CD14-positive monocyte (primary cell): ENCODE results near the gene SETX. TPM values are rescaled to one million over a fixed set of nuclear protein-coding genes. Genes with fewer than 3 reads are reported as not detected.
A peak's percentile ranks its signal among the peaks of the same experiment; 100 is the strongest.

Experiments used
- DNase-seq, 3 donors: peaks; one replicate each; pipeline ENCODE4 v3.0.0-alpha.2; 2011 to 2022
- H2AFZ ChIP-seq: 2 replicates; pipeline ENCODE4 v1.6.0; 2012; ENCODE audit warnings: mild to moderate bottlenecking, low read depth, low read length, inconsistent platforms; ENCODE audit not compliant: insufficient read depth, poor library complexity, severe bottlenecking
- H3K27ac ChIP-seq, 2 donors: 1 replicate in 1 of 2; 2 replicates in 1 of 2; pipeline ENCODE4 v1.5.1; 2012 to 2013; ENCODE audit warnings: low read length in 2 of 2, control low read depth in 1 of 2, inconsistent platforms in 1 of 2, low read depth in 1 of 2, mild to moderate bottlenecking in 1 of 2
- H3K27me3 ChIP-seq, 2 donors: one replicate each; pipeline versions ENCODE4 v1.6.0 to v1.6.1; 2011 to 2013; ENCODE audit warnings: low read length in 2 of 2; ENCODE audit not compliant: control insufficient read depth in 2 of 2, insufficient read depth in 2 of 2
- H3K36me3 ChIP-seq, 2 donors: replicated peaks in 1 of 2; 1 replicate in 1 of 2; 2 replicates in 1 of 2; pipeline versions ENCODE4 v1.5.1 to v1.6.1; 2012 to 2013; ENCODE audit warnings: low read length in 2 of 2, control low read depth in 1 of 2, inconsistent platforms in 1 of 2, mild to moderate bottlenecking in 1 of 2; ENCODE audit not compliant: insufficient read depth in 2 of 2, control insufficient read depth in 1 of 2
- H3K4me1 ChIP-seq, 2 donors: 1 replicate in 1 of 2; 2 replicates in 1 of 2; pipeline versions ENCODE4 v1.5.1 to v1.6.1; 2012 to 2013; ENCODE audit warnings: low read length in 2 of 2, control low read depth in 1 of 2, inconsistent platforms in 1 of 2, mild to moderate bottlenecking in 1 of 2, moderate library complexity in 1 of 2; ENCODE audit not compliant: insufficient read depth in 2 of 2, control insufficient read depth in 1 of 2
- H3K4me2 ChIP-seq: replicated peaks from 2 replicates; pipeline ENCODE3; 2012; ENCODE audit warnings: low read length, moderate library complexity, mild to moderate bottlenecking; ENCODE audit not compliant: poor library complexity, severe bottlenecking; ENCODE audit errors: extremely low read depth
- H3K4me3 ChIP-seq, 3 experiments: fragments of 200-600 bp in 1 of 3; sonication (generic) in 1 of 3; replicated peaks in 1 of 3; 1 replicate in 2 of 3; 2 replicates in 1 of 3; pipeline ENCODE4 v1.5.1; 2011 to 2013; ENCODE audit warnings: low read length in 3 of 3, mild to moderate bottlenecking in 3 of 3, control low read depth in 2 of 3, low read depth in 2 of 3, inconsistent platforms in 1 of 3, moderate library complexity in 1 of 3
- H3K79me2 ChIP-seq: 2 replicates; pipeline ENCODE4 v1.6.0; 2012; ENCODE audit warnings: mild to moderate bottlenecking, control low read depth, inconsistent platforms, low read length, moderate library complexity; ENCODE audit not compliant: insufficient read depth
- H3K9ac ChIP-seq: 2 replicates; pipeline ENCODE4 v1.6.0; 2017; ENCODE audit warnings: low read length, mild to moderate bottlenecking; ENCODE audit not compliant: insufficient read depth, poor library complexity, severe bottlenecking
- H3K9me3 ChIP-seq, 2 donors: replicated peaks in 1 of 2; 1 replicate in 1 of 2; 2 replicates in 1 of 2; pipeline versions ENCODE4 v1.5.1 to v1.6.1; 2012 to 2013; ENCODE audit warnings: low read length in 2 of 2, control low read depth in 1 of 2; ENCODE audit not compliant: control insufficient read depth in 1 of 2, insufficient read depth in 1 of 2
- H4K20me1 ChIP-seq: 2 replicates; pipeline ENCODE4 v1.6.0; 2012; ENCODE audit warnings: mild to moderate bottlenecking, low read length, control low read depth, moderate library complexity; ENCODE audit not compliant: insufficient read depth
- H3K27ac Mint-ChIP-seq, 7 donors: one replicate each; pipeline ENCODE4 v1.8.0; 2020; ENCODE audit warnings: mild to moderate bottlenecking in 7 of 7, mixed read lengths in 7 of 7, moderate library complexity in 6 of 7, inconsistent platforms in 2 of 7
- H3K27me3 Mint-ChIP-seq, 3 donors: one replicate each; pipeline ENCODE4 v1.8.0; 2021 to 2022; ENCODE audit warnings: low read depth in 3 of 3, mild to moderate bottlenecking in 3 of 3, mixed read lengths in 3 of 3, moderate library complexity in 3 of 3, inconsistent platforms in 1 of 3
- H3K36me3 Mint-ChIP-seq, 2 donors: one replicate each; pipeline ENCODE4 v1.8.0; 2020; ENCODE audit warnings: mixed read lengths in 2 of 2, inconsistent platforms in 1 of 2, mild to moderate bottlenecking in 1 of 2
- H3K4me1 Mint-ChIP-seq: one replicate; pipeline ENCODE4 v1.8.0; 2020; ENCODE audit warnings: mild to moderate bottlenecking, mixed read lengths
- H3K4me3 Mint-ChIP-seq, 2 donors: one replicate each; pipeline ENCODE4 v1.8.0; 2020; ENCODE audit warnings: mild to moderate bottlenecking in 2 of 2, mixed read lengths in 2 of 2, moderate library complexity in 1 of 2
- H3K9me3 Mint-ChIP-seq, 7 donors: one replicate each; pipeline ENCODE4 v1.8.0; 2020 to 2022; ENCODE audit warnings: mixed read lengths in 7 of 7, mild to moderate bottlenecking in 6 of 7, moderate library complexity in 6 of 7, inconsistent platforms in 2 of 7
- CTCF ChIP-seq: fragments of 200-600 bp; IDR thresholded peaks from one replicate; pipeline ENCODE4 v1.8.0; 2022; ENCODE audit warnings: antibody characterized with exemption, mild to moderate bottlenecking
- WGBS: methylation state at CpG from one replicate; pipeline ENCODE4 v1.1.5; 2013; ENCODE audit warnings: missing lambda C conversion rate; ENCODE audit not compliant: insufficient coverage; 5-methylcytosine and 5-hydroxymethylcytosine counted together
- intact Hi-C, 2 donors: fragments of 100-400 bp; cut with micrococcal nuclease; formaldehyde crosslinking; loops; one replicate each; pipeline versions ENCODE4 v1.15.0 to v1.15.1; 2023
- polyA plus RNA-seq, 3 donors: library from polyadenylated mRNA; depleted of rRNA in 1 of 3; unstranded in 2 of 3; stranded (reverse) in 1 of 3; fragments of 300-500 nt in 2 of 3; fragments of >200 nt in 1 of 3; fragmentation: Illumina TruSeq in 2 of 3; gene quantifications; 1 replicate in 2 of 3; 2 replicates in 1 of 3; pipeline ENCODE4 v1.2.3, GENCODE V29; 2012 to 2021

Gene SETX
- polyA plus RNA-seq, 3 donors = 18.4 to 31.7 (median 24.2) TPM

GRCh38 chr9:132231019-132231701 is 123.6 kb downstream of the SETX start:
- H3K36me3 ChIP-seq = no peaks in the 10 kb centered on the region
- H3K27me3 ChIP-seq = no peaks in the 10 kb centered on the region
- no peak overlapping the region for H3K9ac ChIP-seq
- no peak overlapping the region for H2AFZ ChIP-seq
- 93% methylated on average over 17 of the region's 20 CpGs for WGBS
- H3K36me3 Mint-ChIP-seq = no peaks in the 10 kb centered on the region
- TF ChIP-seq CTCF = no peak
- peaks cover 3% of the 10 kb centered on the region for H3K4me1 Mint-ChIP-seq
- H3K9me3 Mint-ChIP-seq = no peaks in the 10 kb centered on the region
- H3K4me3 Mint-ChIP-seq = no peak overlapping the region
- H3K4me3 ChIP-seq = no peak overlapping the region
- H3K9me3 ChIP-seq = no peaks in the 10 kb centered on the region
- H4K20me1 ChIP-seq = no peaks in the 10 kb centered on the region
- H3K27me3 Mint-ChIP-seq = peaks cover 7 to 12% (median 12%) of the 10 kb centered on the region in 3 donors
- no peak overlapping the region for H3K4me2 ChIP-seq
- DNase-seq = no peak
- intact Hi-C loops = no loop called here
- H3K79me2 ChIP-seq = no peaks in the 10 kb centered on the region
- peaks cover 3 to 4% of the 10 kb centered on the region in 2 donors for H3K4me1 ChIP-seq
- peak overlapping the region in 1 of 7 donors; percentile 40 for H3K27ac Mint-ChIP-seq
- H3K27ac ChIP-seq = no peak overlapping the region

GRCh38 chr9:132230605-132231004 is 124.2 kb downstream of the SETX start:
- intact Hi-C loops = no loop called here
- H3K4me1 ChIP-seq = no peaks in the 10 kb centered on the region
- TF ChIP-seq CTCF = no peak

More at GRCh38 chr9:132230605-132231004, 124.2 kb downstream of the SETX start:
- no peak overlapping the region for H3K4me2 ChIP-seq
- no peak for DNase-seq
- no peaks in the 10 kb centered on the region for H3K36me3 ChIP-seq
- H3K4me3 ChIP-seq = no peak overlapping the region
- no peak overlapping the region for H3K27ac ChIP-seq
- Mint-ChIP-seq H3K9me3 (no peaks in the 10 kb centered on the region), H3K27me3 (peaks cover 6 to 15% (median 12%) of the 10 kb centered on the region in 3 donors), H3K4me1 (no peaks in the 10 kb centered on the region), H3K36me3 (no peaks in the 10 kb centered on the region), H3K4me3 (no peak overlapping the region), H3K27ac (no peak overlapping the region)
- 86% methylated on average over 4 of the region's 4 CpGs for WGBS
- no peak overlapping the region for H3K9ac ChIP-seq
- H3K79me2 ChIP-seq = no peaks in the 10 kb centered on the region
- no peaks in the 10 kb centered on the region for H4K20me1 ChIP-seq
- H3K27me3 ChIP-seq = no peaks in the 10 kb centered on the region
- no peak overlapping the region for H2AFZ ChIP-seq
- H3K9me3 ChIP-seq = no peaks in the 10 kb centered on the region
